ENCODE measurements around the gene EVPLL.
"Not testable (repeated sequence)": the region's sequence is repeated elsewhere in the genome, so short reads cannot be mapped to it uniquely, and the experiment has no call there.

EVPLL gene

GRCh38 chr17:18425593-18425992 lies 48.0 kb downstream of the EVPLL start:
- DNase-seq (ENCODE audit: low read depth) = not testable (repeated sequence)

DNA sequence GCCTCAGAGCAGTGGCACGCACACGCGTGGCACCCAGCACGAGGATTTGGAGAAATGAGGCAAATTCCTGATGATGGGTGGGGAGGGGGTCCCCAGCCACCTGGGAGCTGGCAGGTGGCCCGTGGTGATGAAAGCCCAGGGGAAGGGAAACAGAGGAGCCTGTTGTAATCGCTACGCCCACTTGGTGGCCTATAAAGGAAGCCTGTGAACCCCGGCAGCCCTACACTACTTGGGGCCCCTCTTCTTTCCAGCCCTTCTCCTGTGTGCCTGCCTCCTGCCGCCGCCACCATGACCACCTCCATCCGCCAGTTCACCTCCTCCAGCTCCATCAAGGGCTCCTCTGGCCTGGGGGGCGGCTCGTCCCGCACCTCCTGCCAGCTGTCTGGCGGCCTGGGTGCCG lies 49.1 kb downstream of the EVPLL start:
- DNase-seq (ENCODE audit: low read depth) = not testable (repeated sequence)

DNA sequence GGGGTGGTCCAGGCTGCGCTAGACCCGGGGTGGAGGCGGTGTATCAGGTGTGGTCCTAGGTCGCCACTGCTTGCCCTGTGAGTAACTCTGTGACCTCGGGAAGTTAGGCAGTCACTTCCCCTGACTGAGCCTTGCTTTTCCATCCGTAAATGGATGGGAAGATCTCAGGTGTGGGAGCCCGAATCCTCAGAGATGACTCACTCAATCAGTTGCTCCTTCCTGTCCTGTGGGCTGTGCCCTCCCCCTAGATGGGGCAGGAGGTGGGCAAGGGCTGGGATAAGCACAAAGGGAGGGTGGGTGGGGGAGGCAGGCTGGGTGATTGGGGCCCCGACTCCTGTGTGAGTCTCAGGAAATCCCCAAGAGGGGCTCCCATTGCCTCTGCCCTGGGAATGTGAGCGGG lies 54.6 kb downstream of the EVPLL start:
- DNase-seq (ENCODE audit: low read depth) = not testable (repeated sequence)

All from HS-5 (cell line).